ENCODE measurements around the gene CD79B. TPM values are rescaled to one million over a fixed set of nuclear protein-coding genes. Genes with fewer than 3 reads are reported as not detected.

The CD79B gene
- total RNA-seq, 4 donors from 2014 or later: 8.6 to 10.9 (median 9.9) TPM

DNA sequence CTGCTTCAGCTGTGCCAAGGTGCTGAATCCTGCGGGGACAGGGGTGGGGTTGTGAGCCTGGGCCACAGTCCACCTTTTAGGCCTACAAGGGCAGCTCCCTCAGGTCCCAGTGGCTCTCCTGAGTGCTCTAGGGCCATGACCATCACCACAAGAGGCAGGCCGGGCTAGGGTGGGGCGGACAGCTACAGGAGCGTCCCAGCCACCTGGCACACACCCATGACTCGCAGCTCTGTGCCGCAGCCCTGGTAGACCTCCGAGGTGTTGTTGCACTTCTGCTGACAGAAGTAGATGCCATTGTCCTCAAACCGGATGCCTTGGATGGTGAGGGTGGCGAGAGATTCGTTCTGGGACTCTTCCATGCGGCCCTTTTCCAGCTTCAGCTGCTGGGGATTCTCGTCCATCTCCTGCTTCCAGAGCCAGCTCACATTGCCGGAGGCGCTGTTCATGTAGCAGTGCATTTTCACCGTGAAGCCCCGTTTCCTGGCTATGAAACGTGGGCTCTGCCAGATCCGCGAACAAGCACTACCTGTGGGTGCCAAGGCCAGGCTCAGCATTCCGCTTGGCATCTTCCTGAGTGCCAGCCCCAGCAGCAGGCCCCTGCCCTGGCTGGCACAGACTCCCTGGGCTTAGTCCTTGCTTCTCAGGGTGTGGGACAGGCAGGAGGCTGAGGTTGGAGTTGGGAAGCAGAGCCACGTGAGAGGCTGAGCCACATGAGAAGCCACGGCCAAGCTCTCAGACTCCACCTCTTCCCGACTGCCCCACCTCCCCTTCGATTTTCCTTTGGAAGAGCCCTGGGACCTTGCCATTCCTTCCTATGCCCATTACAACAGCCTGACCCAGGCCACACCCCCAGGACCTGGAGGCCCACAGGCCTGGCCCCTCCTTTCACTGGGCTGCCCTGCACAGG is 2.0 kb downstream of the CD79B start:
- Histone ChIP-seq H3K27ac (peak overlapping the region in 1 of 4 donors; percentile 48), H3K4me1 (peaks cover 0 to 22% (median 3%) of the 10 kb centered on the region in 4 donors), H3K36me3 (no peaks in the 10 kb centered on the region), H3K27me3 (no peaks in the 10 kb centered on the region), H3K9me3 (no peaks in the 10 kb centered on the region), H3K4me3 (peak overlapping the region in 1 of 4 donors; percentile 42)
- 86 to 89% methylated on average over 21 to 24 of the region's 24 CpGs for WGBS, 2 donors
- no peak for DNase-seq (ENCODE audit: low spot score in 2 of 2)
- TF ChIP-seq, protein P1, sequence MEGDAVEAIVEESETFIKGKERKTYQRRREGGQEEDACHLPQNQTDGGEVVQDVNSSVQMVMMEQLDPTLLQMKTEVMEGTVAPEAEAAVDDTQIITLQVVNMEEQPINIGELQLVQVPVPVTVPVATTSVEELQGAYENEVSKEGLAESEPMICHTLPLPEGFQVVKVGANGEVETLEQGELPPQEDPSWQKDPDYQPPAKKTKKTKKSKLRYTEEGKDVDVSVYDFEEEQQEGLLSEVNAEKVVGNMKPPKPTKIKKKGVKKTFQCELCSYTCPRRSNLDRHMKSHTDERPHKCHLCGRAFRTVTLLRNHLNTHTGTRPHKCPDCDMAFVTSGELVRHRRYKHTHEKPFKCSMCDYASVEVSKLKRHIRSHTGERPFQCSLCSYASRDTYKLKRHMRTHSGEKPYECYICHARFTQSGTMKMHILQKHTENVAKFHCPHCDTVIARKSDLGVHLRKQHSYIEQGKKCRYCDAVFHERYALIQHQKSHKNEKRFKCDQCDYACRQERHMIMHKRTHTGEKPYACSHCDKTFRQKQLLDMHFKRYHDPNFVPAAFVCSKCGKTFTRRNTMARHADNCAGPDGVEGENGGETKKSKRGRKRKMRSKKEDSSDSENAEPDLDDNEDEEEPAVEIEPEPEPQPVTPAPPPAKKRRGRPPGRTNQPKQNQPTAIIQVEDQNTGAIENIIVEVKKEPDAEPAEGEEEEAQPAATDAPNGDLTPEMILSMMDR (IDR thresholded peaks at IDR 0.05): no peak
- no peak for TF ChIP-seq POLR2A (IDR thresholded peaks at IDR 0.05)
- TF ChIP-seq EP300 (IDR thresholded peaks at IDR 0.05): no peak

DNA sequence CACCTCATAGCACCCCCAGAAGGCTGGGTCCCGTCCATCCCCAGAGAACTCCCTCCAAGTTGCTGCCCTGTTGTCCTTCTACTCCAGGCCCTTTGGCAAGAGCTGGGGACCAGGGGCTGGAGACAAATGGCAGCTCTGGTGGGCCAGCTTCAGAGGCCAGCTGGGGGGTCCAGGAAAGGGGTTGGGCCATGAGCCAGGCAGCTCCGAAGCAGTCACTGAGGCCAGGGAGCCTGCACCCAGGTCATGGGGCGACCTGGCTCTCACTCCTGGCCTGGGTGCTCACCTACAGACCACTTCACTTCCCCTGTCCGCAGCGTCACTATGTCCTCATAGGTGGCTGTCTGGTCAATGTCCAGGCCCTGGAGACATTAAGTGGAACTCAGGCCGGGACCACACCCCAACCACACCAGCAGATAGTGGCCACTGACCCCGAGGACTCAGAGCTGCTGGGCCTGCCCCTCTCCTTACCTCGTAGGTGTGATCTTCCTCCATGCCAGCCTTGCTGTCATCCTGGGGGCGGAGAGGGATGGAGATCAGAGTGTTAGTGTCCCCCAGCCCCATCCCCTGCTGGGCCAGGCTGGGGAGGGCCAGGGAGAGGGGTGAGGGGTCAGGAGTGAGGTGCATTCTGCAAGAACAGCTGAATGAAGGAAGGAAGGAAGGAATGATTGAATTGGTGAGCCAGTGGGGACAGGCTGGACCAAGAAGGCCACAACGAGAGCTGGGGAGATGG is 3.0 kb downstream of the CD79B start:
- no peak overlapping the region for H3K27ac ChIP-seq
- H3K9me3 ChIP-seq: no peaks in the 10 kb centered on the region
- no peak overlapping the region for H3K4me3 ChIP-seq
- H3K4me1 ChIP-seq: peaks cover 0 to 22% (median 3%) of the 10 kb centered on the region in 4 donors
- no peaks in the 10 kb centered on the region for H3K36me3 ChIP-seq
- WGBS, 2 donors: 89% methylated on average over 9 to 10 of the region's 10 CpGs
- H3K27me3 ChIP-seq: no peaks in the 10 kb centered on the region
- TF ChIP-seq POLR2A (IDR thresholded peaks at IDR 0.05): no peak
- TF ChIP-seq EP300 (IDR thresholded peaks at IDR 0.05): no peak
- TF ChIP-seq, protein P1 (IDR thresholded peaks at IDR 0.05): no peak
- DNase-seq (ENCODE audit: low spot score in 2 of 2): no peak

DNA sequence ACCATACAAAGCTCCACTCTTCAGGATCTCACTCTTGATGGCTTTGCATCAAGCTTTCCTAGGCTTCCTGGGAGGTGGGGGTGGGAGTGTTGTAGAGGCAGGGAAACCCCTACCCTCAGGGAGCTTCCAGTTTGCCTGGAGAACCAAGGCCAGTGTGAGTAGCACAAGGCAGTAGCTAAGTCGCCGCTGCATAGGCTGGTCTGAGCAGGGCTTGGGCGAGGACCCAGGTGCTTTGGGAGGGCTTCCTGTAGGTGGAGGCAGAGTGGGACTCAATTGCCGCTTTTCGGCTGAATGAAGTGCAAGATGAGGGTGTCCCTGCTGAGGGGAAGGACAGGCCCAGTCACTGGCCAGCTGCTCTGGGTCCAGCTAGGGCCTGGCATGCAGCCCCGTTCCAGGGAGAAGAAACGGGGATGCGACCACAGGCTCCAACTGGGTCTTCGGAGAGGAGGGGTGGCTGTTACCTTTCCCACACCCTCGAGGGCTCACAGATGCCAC is 3.9 kb downstream of the CD79B start:
- 83 to 87% methylated on average over 7 to 8 of the region's 10 CpGs for WGBS, 2 donors

DNA sequence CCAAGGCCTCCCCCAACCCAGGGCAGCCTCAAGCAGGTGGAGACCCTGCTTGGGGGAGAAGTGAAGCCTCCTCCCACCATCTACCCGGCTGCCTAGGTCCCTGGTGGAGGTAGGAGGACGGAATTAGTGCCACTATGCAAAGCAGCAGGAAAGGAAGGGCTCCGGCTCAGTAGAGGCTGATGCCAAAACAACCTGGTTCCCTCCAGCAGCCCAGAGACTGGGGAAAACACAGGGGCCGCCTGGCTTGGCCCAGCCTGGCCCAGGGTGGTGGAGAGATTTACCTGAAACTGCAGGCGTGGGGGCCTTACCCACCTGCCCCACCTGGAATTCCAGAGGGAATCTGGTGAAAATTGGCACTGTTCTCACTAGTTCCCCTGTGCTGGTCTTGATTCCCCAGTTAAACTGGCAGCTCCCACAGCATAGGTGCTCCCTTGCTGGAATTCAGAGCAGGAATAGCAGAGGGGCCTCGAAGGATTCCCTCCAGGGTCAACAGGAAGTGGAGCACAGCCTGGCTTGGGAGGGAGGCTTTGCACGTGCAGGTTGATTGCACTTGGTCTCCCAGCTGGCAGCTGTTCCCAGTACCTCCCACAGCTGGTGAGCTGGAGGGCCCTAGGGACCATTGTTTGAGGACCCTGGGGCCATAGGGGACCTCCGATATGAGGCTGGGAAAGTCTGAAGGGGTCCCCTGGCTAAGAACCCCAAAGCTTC is 4.5 kb downstream of the CD79B start:
- 64 to 74% methylated on average over 8 of the region's 8 CpGs for WGBS, 2 donors
- H3K4me3 ChIP-seq: no peak overlapping the region
- DNase-seq (ENCODE audit: low spot score in 2 of 2): no peak

More for the DNA sequence above, 3.9 kb downstream of the CD79B start:
- TF ChIP-seq, protein P1 (IDR thresholded peaks at IDR 0.05): no peak
- TF ChIP-seq EP300 (IDR thresholded peaks at IDR 0.05) (no peak), POLR2A (IDR thresholded peaks at IDR 0.05) (no peak)
- H3K36me3 ChIP-seq: no peaks in the 10 kb centered on the region
- H3K27me3 ChIP-seq: no peaks in the 10 kb centered on the region
- H3K9me3 ChIP-seq: no peaks in the 10 kb centered on the region
- H3K27ac ChIP-seq: no peak overlapping the region
- no peak for DNase-seq (ENCODE audit: low spot score in 2 of 2)
- H3K4me1 ChIP-seq: peaks cover 0 to 22% (median 3%) of the 10 kb centered on the region in 4 donors
- H3K4me3 ChIP-seq: no peak overlapping the region

More for the DNA sequence above, 4.5 kb downstream of the CD79B start:
- Histone ChIP-seq H3K27ac (no peak overlapping the region), H3K4me1 (peaks cover 0 to 22% (median 3%) of the 10 kb centered on the region in 4 donors), H3K36me3 (no peaks in the 10 kb centered on the region), H3K9me3 (no peaks in the 10 kb centered on the region), H3K27me3 (no peaks in the 10 kb centered on the region)
- TF ChIP-seq POLR2A (IDR thresholded peaks at IDR 0.05) (no peak), EP300 (IDR thresholded peaks at IDR 0.05) (no peak)
- TF ChIP-seq, protein P1 (IDR thresholded peaks at IDR 0.05): no peak
